GM18867 (cell line): ENCODE measurements around the gene ANAPC5.
A peak's percentile ranks its signal among the peaks of the same experiment; 100 is the strongest.
"Not testable (repeated sequence)": the region's sequence is repeated elsewhere in the genome, so short reads cannot be mapped to it uniquely, and the experiment has no call there.

ENCODE experiments used
- ATAC-seq: cut with Tn5 transposase; IDR thresholded peaks from one replicate; pipeline ENCODE4 v1.9.1; 2021; ENCODE audit warnings: mild to moderate bottlenecking, moderate library complexity; ENCODE audit not compliant: unreplicated experiment

The ANAPC5 gene, protein sequence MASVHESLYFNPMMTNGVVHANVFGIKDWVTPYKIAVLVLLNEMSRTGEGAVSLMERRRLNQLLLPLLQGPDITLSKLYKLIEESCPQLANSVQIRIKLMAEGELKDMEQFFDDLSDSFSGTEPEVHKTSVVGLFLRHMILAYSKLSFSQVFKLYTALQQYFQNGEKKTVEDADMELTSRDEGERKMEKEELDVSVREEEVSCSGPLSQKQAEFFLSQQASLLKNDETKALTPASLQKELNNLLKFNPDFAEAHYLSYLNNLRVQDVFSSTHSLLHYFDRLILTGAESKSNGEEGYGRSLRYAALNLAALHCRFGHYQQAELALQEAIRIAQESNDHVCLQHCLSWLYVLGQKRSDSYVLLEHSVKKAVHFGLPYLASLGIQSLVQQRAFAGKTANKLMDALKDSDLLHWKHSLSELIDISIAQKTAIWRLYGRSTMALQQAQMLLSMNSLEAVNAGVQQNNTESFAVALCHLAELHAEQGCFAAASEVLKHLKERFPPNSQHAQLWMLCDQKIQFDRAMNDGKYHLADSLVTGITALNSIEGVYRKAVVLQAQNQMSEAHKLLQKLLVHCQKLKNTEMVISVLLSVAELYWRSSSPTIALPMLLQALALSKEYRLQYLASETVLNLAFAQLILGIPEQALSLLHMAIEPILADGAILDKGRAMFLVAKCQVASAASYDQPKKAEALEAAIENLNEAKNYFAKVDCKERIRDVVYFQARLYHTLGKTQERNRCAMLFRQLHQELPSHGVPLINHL

DNA sequence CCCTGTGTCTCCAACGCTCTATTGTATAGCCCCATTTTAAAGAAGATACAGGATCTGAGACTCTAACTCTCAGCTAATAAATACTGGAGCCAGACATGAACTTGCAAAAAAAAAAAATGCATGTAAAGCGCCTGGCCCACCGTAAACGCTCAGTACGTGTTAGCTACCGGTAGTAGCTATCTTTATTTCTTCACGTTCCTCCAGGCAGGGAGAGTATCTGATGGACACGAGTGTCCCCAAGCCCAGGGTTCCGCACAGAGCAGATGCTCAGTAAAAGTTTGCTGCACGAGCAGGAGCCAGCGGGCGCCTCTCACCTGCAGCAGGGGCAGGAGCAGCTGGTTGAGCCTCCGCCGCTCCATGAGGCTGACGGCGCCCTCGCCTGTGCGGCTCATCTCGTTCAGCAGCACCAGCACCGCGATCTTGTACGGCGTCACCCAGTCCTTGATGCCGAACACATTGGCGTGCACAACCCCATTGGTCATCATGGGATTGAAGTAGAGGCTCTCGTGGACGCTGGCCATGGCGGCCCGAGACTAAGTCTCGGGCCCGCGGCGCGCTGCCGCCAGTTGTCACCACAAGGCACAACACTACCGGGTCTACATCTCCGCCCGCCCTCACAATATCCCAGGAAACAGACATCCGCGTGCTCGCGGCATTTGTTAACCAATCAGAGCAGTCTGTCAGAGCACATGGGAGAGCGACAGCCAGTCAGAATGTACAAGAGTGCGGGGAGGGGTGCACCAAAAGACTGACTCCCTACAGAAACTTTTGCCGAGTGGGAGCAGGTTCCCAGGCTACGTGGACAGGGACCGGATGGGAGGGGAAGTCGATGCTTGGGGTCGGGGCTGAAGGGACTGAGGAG lies at the start of gene ANAPC5:
TSS of gene ANAPC5 (minus strand) at position 592 of the 862 bp plus-strand sequence. CDS start at position 521, 71 bp downstream.
- ATAC-seq: peak; percentile 98

DNA sequence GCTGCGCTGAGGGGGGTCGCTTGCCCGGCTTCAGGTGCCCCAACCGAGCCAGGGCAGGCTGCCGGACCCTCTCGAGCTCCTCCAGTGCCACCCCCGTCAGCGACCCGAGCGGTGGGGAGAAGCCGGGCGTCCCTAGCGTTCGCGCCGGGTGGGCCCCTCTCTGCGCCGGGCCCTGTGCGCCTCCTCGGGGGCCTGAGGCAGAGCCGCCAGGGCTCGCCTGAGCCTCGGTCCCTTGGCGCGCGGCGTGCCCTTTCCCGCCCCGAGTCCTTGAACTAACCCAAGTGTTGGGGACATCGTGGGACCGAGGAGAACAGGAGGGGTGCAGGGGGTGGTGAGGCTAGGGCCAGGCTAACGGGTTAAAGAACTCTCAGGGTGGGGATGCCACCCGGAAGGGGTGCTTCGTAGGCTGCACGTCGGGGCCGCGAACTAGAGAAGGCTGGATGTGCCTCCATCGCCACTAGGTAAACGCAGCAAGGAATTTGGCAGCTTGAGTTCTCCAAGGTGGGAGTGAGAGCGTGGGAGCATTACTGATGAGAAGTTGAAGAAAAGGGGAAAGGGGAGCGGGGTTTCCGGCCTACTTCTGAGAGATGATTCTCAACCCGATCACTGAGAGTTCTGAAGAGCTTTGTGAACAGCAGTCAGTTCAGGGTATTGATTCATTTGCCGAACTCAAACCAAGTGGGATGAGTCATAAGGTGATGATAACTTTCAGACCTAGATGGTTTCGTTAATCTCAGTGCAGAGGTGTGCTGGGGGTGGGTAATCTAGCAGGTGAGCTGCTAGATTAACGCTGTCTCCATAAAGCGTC lies 48.3 kb upstream of the ANAPC5 start:
- ATAC-seq: peak; percentile 44

DNA sequence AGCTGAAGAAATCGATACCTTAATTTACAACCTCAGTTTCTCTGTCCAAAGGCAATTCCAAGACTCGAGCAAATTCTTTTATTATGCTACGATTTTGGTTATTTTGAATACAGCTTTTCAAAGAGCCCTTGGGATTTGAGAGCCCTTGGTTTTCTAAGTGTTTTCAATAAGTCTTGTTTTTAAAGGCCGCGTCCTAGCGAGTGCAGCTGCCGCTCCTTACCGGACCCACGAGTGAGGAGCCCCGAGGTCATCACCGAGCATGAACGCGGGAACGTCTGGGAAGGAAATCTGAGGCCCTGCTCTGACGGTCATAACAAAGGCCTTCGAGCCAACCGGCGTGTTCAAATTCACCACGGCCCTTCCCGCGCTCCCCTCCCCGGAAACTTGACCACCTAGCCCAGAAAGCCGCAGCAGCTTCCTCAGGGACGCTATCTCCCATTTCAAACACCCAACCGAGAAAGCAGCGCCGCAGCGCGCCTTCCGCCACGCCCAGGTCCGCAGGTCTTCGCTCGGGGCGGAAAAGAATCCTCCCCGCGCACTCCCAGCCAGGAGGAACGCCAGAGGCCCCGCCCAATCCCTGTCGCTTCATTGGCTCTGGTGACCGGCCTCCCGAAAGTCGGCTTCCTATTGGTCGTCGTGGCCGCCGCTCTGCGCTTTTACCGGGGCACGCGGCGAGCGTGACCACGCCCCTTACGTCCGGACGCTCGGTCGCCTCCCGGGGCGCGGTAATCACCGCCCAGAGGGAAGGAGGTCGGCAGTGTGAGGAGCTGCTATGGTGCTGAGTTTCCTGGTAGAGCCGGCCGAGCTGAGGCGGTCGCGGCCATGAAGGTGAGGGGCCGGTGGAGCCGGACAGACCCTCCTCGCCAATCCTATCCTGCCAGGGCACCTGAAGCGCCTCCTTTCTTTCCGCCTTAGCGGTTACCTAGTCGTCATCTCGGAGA lies 47.5 kb upstream of the ANAPC5 start, which contains the start of gene RNF34:
TSS of gene RNF34 (plus strand) at position 728 of the 941 bp plus-strand sequence. CDS start at position 823, 95 bp downstream.
- peak; percentile 91 for ATAC-seq

- no peak for ATAC-seq
These were observed 46.1 kb upstream of the ANAPC5 start for GRCh38 chr12:121398355-121398754.

DNA sequence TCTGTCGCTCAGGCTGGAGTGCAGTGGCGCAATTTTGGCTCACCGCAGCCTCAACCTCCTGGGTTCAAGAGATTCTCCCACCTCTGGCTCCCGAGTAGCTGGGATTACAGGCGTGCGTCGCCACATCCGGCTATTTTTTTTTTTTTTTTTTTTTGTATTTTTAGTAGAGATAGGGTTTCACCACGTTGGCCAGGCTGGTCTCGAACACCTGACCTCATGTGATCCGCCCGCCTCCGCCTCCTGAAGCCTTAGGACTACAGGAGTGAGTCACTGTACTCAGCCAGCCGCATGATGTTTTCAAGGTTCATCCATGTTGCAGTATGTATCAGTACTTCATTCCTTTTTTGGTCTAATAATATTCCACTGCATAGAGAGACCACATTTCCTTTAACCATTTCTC lies 45.3 kb upstream of the ANAPC5 start:
- ATAC-seq: no peak

GRCh38 chr12:121392325-121392716 lies 40.1 kb upstream of the ANAPC5 start:
- no peak for ATAC-seq

DNA sequence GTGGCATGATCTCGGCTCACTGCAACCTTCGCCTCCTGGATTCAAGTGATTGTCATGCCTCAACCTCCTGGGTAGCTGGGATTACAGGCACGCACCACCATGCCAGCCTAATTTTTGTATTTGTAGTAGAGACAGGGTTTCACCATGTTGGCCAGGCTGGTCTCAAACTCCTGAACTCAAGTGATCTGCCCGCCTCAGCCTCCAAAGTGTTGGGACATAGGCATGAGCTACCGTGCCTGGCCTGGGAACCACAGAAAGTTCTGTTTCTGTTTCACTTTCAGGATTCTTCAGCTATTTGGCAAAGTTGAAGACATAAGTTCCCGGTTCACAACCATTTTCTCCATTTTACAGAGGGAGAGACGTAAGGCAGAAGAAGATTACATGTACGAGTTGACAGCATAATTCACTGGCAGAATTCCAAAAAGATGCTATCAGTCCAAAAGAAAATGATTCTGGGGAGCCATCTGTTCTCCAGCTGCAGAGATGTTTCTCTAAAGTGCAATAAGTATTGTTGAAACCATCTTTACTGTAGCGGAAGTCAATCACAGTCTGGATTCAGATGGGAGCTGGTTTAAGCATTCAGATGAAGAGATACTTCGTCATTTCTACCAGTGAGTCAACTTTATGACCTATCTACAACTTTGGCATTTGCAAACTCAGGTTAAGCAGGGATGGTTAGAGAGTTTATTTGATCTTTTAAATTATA lies 39.6 kb upstream of the ANAPC5 start:
- ATAC-seq: peak; percentile 54

DNA sequence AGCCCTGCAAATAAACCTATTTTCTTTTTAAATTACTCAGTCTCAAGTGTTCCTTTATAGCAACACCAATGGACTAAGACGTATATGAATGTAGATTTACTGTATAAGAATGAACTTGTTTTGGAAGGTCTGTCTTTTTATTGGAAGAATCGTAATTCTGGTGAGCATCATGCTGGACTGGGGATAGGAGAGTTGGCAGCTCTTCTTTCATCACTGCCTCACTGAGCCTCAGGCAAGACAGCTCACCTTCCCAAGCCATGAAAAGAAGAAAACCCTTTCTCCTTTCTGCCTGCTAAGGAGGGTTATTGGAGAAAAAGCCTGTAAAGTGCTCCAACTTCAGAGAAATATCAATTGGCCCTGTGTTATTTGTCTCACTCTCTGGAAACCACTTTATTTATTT lies 38.6 kb upstream of the ANAPC5 start:
- ATAC-seq: no peak

DNA sequence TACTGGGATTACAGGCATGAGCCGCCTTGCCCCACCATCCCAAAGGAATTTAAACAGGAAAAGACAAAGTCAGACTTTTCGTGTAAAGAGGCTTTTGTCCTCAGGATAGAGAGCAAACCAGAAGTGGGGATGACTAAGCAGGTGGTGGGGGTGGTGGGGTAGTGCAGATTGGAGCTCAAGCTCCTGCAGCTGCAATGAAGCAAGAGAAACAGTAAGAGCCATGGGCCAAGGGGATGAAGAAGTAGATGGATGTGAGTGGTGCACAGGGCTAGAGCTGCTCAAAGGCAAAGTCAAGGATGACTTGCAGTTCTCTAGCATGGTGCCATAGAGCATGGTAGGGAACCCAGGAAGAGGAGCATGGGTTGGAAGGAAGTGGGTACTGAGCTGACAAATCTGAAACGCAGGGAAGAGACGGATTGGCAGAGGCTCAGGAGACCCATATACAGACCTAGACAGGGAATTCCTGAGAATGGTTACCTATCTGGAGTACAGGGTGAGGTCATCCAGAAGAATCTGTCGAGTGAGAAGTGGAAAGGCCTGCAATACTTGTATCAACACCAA lies 36.3 kb upstream of the ANAPC5 start:
- no peak for ATAC-seq

DNA sequence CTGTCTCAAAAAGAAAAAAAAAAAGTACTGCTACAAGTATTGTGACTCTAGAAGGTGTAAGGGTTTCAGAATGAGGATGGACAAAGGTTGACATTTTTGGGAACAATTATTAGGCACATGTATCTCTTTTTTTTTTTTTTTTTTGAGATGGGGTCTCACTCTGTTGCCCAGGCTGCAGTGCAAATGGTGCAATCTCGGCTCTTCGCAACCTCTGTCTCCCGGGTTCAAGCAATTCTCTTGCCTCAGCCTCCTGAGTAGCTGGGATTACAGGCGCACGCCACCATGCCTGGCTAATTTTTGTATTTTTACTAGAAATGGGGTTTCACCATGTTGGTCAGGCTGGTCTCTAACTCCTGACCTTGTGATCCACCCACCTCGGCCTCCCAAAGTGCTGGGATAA lies 32.7 kb upstream of the ANAPC5 start:
- not testable (repeated sequence) for ATAC-seq

DNA sequence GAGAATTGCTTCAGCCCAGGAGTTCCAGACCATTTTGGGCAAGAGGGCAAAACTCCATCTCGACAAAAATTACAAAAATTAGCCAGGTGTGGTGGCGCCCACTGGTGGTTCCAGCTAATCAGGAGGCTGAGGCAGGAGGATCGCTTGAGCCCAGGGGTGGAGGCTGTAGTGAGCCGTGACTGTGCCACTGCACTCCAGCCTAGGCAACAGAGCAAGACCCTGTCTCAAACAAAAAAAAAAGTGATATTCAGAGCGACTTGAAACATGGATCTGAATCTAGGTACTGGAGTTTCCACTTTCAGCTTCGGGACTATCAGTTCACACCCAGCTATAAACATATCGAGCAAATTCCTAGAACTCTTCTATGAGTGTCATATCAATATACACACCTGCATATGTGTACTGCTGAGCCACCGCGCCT lies 31.4 kb upstream of the ANAPC5 start:
- no peak for ATAC-seq

DNA sequence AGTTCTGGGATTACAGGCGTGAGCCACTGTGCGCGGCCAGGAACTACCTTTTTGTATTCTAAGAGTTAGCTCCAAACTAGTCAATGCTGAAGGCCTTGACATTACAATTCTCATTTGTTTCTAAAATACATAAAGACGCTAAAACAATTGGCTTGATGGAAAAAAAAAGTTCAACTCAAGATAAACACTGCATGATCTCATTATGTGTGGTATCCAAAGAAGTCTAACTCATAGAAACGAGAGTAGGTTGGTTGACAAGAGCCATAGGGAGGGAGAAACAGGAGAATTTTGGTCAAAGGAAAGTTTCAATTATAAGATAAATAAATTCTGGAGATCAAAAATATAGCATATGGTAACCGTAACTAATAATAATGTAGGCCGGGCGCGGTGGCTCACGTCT lies 27.7 kb upstream of the ANAPC5 start:
- ATAC-seq: no peak

GRCh38 chr12:121378736-121379135 lies 26.5 kb upstream of the ANAPC5 start:
- ATAC-seq: no peak

- no peak for ATAC-seq
These were observed 24.8 kb upstream of the ANAPC5 start for GRCh38 chr12:121376754-121377697.

- ATAC-seq: not testable (repeated sequence)
These were observed 22.9 kb upstream of the ANAPC5 start for GRCh38 chr12:121374945-121375584.

DNA sequence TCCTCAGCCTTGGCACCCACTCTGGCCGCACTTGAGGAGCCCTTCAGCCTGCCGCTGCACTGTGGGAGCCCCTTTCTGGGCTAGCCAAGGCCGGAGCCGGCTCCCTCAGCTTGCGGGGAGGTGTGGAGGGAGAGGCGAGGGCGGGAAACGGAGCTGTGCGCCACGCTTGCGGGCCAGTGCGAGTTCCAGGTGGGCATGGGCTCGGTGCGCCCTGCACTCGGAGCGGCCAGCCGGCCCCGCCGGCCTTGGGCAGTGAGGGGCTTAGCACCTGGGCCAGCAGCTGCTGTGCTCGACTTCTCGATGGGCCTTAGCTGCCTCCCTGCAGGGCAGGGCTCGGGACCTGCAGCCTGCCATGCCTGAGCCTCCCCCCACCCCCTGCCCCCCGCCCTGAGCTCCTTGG lies 22.1 kb upstream of the ANAPC5 start:
- not testable (repeated sequence) for ATAC-seq

DNA sequence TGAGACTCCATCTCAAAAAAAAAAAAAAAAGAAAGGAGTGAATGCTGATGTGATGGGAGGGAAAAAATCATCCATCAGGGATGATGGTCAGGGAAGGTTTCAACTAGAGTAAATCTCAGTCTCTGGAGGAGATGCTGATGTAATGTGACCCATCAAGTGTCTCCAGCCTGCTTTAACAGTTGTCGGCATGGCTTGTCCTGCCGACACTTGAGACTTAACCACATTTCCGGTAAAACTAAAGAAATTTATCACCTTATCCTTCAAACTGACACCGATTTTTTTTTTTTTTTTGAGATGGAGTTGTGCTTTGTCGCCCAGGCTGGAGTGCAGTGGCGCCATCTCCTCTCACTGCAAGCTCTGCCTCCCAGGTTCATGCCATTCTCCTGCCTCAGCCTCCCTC lies 21.5 kb upstream of the ANAPC5 start:
- no peak for ATAC-seq
